NCI-H226 (cell line): ENCODE data around the gene CUL4A.
A peak's percentile ranks its signal among the peaks of the same experiment; 100 is the strongest.
"Not testable (repeated sequence)": the region's sequence is repeated elsewhere in the genome, so short reads cannot be mapped to it uniquely, and the experiment has no call there.

Experiments used
- DNase-seq: peaks from one replicate; pipeline ENCODE4 v3.0.0-alpha.2; 2015

The CUL4A gene

DNA sequence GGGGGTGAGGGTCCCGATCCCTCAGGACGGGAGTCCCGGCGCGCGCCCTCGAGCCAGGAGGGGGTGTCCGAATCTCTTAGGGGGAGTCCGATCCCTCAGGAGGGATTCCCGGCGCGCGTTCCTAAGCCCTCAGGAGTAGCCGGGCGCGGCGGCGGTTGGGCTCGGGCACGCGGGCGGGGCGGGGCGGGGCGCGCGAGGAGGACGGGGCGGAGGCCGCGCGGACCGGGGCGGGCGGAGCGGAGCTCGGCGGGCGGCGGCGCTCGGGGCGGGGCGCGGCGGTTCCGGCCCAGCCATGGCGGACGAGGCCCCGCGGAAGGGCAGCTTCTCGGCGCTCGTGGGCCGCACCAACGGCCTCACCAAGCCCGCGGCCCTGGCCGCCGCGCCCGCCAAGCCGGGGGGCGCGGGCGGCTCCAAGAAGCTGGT is at the start of gene CUL4A:
Gene CUL4A, plus strand, starts transcription at position 278 of the 423 bp plus-strand sequence. Its CDS starts 15 bp downstream, at position 293.
- peak; percentile 76 for DNase-seq

- no peak for DNase-seq
Observed at GRCh38 chr13:113159701-113160100, 49.7 kb upstream of the CUL4A start.

DNA sequence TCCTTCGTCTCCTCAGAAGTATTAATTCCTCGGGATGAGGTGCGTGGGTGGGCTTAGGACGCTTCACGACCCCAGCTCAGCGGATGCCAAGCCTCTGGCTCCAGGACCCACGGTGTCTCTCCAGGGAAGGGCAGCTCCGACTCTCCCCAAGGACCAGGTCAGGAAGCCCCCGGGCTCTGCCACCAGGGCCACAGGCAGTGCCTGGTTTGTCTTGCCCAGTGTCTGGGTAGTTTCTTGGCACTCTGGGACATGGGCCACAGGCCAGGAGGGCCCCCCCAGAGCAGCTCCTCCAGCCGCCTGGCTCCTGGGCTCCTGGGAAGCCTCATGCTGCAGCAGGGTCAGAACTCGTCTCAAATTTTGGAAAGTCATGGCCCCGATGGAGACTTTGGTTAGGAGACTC is 48.4 kb upstream of the CUL4A start:
- DNase-seq = no peak

- no peak for DNase-seq
Observed at GRCh38 chr13:113161433-113161832, 48.0 kb upstream of the CUL4A start.

GRCh38 chr13:113161975-113162374 is 47.4 kb upstream of the CUL4A start:
- not testable (repeated sequence) for DNase-seq

DNA sequence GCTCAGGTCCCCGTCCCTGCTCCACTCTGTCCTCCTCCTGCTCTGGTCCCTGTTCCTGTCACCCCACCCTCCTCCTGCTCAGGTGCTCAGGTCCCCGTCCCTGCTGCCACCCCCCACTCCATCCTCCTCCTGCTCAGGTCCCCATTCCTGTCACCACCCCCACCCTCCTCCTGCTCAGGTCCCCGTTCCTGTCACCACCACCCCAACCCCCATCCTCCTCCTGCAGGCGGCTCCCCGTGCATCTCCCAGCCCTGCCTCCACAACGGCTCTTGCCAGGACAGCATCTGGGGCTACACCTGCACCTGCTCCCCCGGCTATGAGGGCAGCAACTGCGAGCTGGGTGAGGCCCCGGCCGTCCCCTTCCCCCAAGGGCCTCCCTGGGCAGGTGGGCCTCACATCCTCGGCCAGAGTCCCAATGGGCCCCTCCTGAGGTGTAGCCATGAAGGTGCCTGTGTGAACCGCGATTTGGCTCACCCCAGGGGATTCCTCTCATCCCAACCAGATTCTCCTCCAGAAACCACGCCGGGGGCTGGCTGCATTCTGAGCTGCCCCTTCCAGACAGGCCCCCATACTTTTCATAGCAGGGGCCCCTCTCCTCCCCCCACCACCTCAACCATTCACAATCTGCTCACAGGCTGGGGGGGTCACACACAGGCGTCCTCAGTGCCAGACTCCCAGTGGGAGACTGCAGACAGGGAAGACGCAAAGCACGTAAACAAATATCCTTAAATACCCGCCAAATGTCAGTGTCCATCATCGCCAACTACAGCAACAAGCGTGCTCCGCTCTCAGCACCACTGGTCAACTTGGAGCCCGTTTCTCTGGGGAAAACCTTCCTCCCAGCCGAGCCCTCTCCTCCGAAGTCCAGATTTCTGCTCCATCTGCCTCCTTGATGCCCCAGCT is 46.4 kb upstream of the CUL4A start:
- DNase-seq = no peak

GRCh38 chr13:113164492-113164891 is 44.9 kb upstream of the CUL4A start:
- DNase-seq = no peak

DNA sequence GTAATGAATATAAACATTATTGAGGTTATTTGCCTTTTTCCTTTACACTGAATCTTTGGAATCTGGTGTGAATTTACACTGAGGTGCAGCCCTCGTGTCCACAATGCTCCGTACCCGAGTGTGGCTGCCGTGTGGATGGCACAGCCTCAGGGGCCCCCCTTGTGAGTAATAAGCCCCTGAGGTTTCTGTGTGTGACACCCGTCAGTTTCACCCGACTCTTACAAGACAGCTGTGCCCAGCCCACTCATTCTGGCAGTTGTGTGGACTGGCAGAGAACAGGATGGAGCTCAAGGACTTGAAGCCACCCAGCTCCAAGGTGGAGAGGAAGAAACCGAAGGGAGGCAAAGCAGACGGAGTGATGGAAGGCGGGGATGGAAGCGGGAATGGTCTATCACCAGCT is 43.1 kb upstream of the CUL4A start:
- DNase-seq = no peak

DNA sequence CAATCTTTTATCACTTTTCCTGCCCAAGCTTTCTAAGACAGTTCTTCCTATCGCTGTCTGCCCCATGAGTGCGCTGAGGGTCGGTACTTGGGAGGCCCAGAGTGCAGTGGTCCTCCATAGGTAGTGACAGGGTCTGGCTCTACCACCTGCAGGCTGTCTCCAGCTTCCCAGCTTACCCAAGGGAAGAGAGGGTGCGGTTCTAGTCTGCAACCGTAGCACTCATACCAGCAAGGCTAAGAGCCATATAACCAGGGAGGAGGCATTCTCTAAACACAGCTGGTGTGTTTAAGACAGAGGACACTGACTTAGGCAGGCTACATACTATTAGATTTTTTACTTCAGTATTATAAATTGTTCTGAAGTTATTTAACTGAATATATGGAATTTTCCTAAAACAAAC is 42.7 kb upstream of the CUL4A start:
- DNase-seq = no peak

- DNase-seq = no peak
Observed at GRCh38 chr13:113167155-113167554, 42.3 kb upstream of the CUL4A start.

GRCh38 chr13:113167575-113167974 is 41.8 kb upstream of the CUL4A start:
- no peak for DNase-seq

- DNase-seq = no peak
Observed at GRCh38 chr13:113168211-113168610, 41.2 kb upstream of the CUL4A start.

GRCh38 chr13:113169277-113170272 is 39.8 kb upstream of the CUL4A start:
- DNase-seq = no peak

GRCh38 chr13:113170511-113170910 is 38.9 kb upstream of the CUL4A start:
- DNase-seq = no peak

GRCh38 chr13:113171250-113172125 is 37.9 kb upstream of the CUL4A start:
- no peak for DNase-seq

DNA sequence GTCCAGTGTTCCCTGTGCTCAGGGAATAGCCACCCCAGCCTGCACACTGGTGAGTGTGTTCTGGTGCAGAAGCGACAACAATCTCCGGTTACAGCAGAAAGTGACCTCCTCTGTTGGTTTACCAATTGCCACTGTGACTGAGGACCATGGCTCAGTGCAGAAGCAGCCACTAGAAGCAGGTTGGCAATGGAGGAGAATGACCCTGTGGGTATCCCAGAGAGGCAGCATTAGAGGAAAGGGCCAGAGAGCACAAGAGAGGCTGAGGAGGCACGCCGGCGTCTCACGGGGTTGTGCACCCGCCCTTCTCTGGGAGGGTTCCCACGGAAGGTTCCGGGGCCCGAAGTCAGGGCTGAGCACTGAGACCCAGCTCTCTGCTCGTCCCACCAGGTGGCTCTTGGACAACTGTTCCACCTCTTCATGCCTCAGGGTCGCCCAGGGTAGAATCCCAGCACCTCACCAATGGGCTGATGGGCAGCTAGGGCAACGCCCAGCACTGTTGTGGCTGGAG is 36.9 kb upstream of the CUL4A start:
- no peak for DNase-seq

GRCh38 chr13:113176280-113176679 is 33.1 kb upstream of the CUL4A start:
- DNase-seq = no peak

GRCh38 chr13:113176822-113177221 is 32.6 kb upstream of the CUL4A start:
- no peak for DNase-seq

DNA sequence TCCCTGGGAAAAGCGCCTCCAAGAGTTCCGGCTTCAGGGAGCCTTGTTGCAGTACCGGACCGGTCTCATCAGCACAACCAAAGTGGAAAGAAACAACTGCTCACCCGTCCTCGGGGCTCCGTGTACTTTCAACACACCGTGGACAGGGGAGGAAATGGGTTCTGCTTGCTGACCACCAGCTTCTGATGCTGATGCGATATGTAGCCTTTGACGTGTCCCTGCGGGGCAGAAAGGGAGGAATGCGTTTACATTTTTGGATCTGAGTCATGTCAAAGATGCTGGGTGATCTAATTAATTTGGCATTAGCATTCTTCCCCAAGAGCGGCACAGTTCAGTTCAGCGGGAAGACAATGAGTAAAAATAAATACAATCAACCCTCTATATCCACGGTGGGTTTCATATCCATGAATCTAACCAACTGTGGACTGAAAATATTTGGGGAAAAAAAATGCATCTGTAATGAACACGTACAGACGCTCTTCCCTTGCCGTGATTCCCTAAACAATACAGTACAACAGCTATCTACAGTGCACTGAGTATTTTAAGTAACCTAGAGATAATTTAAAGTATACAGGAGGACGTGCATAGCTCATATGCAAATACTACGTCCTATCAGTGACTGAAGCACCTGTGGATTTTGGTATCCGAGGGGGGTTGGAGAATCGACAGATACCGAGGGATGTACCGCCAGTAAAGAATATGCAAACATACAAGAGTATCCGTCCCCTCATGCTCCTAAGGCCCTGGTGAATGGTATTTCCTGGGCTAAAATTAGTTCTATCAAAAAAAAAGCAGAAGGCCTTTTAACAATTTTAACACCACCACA is 31.1 kb upstream of the CUL4A start:
- peak; percentile 94 for DNase-seq

GRCh38 chr13:113178896-113179167 is 30.6 kb upstream of the CUL4A start:
- no peak for DNase-seq

- no peak for DNase-seq
Observed at GRCh38 chr13:113179374-113180230, 29.8 kb upstream of the CUL4A start.
